ENCODE data around the gene HMG20B.

The HMG20B gene

GRCh38 chr19:3537438-3538240 is 35.1 kb upstream of the HMG20B start:
- no peak for FAIRE-seq

GRCh38 chr19:3538258-3538929 is 34.4 kb upstream of the HMG20B start:
- FAIRE-seq, result no peak

DNA sequence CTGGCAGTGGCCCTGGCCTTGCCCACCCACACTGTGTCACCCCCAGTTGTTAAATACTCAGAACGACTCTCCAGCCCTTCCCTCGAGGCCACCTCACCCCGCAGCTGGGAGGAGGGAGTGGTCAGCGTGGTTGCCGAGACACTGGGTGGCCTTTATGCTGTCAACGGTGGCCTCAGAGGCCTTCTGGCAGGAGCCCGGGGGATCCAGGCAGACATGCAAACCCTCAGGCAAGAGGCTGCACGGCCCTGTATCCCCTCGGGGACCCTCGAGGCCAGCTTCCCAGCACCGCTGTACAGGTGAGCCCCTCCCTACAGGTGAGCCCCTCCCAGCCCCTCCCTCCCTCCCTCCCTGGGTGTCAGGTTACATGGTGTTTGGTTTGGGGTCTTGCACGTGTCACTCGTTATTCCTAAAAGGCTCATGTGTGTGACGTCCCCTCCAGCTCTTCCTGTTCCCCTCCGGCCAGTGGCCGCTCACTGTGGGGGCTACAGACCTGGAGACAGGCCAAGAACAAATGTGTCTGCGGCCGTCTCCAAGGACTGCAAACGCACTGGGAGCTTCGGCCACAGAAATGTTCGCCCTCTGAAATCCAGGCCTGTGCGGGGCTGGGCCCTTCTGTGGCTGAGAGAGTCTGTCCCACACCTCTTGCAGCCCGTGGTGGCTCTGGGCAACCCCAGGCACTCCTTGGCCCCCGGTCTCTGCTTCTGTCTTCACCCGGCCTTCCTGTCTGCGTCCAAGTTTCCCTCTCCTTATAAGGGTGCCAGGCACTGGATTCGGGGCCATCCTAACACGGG is 33.6 kb upstream of the HMG20B start, which contains the start of gene TEKTIP1:
Gene TEKTIP1 (plus strand): TSS at position 210 of the 791 bp plus-strand sequence. CDS start 4 bp downstream, at position 214.
- no peak for FAIRE-seq

DNA sequence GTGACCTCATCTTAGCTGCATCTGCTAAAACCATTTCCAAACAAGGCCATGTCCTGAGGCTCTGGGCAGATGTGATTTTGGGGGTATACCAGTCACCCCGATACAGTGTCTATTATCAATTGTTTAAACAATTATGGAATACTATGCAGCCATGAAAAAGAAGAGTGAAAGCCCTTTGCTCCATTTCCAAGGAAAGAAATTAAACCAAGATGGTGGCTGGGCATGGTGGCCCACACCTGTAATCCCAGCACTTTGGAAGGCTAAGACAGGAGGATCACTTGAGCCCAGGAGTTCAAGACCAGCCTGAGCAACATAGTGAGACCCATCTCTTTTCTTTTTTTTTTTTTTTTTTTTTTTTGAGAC is 33.0 kb upstream of the HMG20B start:
- FAIRE-seq, result no peak

DNA sequence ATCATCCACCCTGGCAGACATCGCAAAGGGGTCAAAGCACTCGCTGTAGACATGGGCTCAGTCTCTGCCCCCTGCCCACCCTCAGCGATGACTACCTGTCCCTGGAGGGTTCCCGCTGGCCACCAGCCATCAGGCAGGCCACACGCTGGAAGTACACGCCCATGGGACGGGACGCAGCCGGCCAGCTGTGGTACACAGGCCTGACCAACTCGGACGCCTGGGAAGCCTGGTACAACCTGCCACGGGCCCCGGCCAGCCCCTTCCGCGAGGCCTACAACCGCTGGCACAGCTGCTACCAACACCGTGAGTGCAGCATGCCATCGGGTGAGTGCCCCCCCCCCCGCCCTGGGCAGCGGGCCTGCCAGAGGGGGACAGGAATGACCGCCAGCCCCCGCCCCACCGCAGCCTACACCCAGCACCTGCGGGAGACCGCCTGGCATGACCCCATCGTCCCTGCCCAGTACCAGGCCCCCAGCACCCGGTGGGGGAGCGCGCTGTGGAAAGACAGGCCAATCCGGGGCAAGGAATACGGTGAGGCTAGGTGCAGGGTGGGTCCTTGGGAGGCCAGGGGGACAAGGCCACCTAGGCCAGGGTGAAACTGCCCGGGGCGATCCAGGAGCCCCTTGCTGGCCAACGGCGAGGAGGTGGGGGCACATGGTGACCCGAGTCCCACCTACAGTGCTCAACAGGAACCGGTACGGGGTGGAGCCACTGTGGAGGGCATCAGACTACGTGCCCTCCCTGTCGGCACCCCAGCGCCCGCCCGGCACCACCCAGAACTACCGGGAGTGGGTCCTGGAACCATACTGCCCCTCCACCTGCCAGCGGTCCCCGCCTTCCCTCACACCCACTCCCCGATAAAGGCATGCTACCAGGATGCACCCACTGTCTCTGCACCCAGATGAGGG is 29.3 kb upstream of the HMG20B start:
- no peak for FAIRE-seq

GRCh38 chr19:3544058-3544376 is 28.7 kb upstream of the HMG20B start:
- no peak for FAIRE-seq

DNA sequence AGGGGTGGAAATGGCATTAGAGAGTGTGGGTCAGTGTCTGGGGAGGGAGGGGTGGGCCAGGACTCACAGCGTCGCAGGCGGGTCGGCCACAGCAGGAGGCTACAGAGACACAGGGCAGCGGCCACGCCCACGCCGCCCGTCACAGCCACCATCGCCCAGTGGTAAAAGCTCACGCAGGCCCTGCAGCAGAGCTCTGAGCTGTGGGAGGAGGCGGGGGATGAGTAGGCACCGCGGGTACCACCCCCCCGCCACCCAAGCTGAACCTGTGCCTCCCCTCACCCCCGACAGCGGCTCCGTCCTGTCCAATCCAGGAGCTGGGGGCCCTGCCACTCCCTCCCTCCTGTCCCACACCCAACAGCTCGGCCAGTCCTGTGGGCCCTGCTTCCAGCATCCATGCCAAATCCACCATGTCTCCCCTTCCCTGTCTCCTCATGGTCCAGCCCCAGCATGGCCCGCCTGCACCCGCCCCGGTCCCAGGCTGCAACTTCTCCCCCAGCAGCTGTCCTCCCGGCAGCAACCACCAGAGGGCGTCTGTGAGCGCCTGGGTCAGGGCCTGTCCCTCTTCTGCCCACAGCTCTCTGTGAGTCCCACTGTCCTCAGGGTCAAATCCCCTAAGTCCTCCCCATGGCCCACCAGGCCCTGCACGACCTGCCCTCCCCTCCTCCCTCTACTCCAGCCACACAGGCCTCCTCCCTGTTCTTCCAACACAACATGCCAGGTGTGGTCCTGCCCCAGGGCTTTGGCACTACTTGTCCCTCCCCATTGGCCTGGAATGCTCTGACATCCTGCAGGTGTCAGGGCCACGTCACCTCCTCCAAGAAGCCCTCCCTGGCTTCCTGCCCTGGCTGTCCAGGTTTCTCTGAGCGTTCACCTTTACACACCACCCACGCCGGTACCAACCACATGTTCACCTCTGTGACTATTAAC is 27.7 kb upstream of the HMG20B start:
- FAIRE-seq, result no peak

DNA sequence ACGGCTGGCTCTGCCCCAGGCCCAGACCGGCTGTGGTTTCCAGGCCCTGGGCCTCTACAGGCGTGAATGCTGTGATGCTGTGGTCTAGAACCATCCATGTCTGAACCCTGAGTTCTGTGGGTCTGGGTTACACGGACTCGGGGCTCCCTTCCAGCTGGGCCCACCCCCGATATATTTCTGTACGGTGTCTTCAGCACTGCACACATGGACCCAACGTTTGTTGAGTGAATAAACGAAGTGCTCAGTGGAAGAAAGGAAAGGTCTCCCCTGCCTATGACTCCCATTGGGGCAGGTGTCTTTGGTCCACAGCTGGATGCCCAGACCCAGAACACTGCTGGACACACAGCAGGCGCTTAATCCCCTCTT is 27.1 kb upstream of the HMG20B start:
- no peak for FAIRE-seq

GRCh38 chr19:3546119-3546518 is 26.6 kb upstream of the HMG20B start:
- no peak for FAIRE-seq

GRCh38 chr19:3547301-3547731 is 25.4 kb upstream of the HMG20B start:
- FAIRE-seq, result no peak

DNA sequence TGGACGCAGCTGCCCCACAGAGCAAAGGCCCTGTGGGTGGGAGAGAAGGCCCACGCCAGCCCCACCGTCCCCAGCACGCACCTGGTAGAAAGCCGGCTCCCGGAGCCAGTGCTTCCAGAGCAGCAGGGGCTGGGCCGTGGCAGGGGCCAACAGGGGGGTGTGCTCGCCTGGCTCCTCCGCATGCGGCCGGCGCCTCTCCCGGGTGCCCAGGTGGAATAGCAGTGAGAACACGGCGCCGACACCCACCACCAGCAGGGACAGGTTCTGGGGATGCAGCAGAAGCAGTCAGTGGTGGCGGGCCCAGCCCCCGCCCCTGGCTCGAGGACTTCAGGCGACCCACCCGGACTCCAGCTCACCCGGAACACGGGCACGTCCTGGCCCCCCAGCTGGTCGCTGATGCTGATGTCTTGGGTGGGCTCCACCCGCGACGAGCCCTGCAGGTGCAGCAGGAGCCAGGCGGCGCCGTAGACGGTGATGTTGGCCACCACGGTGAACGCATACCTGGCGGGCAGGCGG is 24.9 kb upstream of the HMG20B start:
- FAIRE-seq, result no peak

- FAIRE-seq, result no peak
Measured at GRCh38 chr19:3548606-3549005, 24.1 kb upstream of the HMG20B start.

- no peak for FAIRE-seq
Measured at GRCh38 chr19:3549816-3550215, 22.9 kb upstream of the HMG20B start.

- FAIRE-seq, result no peak
Measured at GRCh38 chr19:3550947-3551791, 21.6 kb upstream of the HMG20B start.

DNA sequence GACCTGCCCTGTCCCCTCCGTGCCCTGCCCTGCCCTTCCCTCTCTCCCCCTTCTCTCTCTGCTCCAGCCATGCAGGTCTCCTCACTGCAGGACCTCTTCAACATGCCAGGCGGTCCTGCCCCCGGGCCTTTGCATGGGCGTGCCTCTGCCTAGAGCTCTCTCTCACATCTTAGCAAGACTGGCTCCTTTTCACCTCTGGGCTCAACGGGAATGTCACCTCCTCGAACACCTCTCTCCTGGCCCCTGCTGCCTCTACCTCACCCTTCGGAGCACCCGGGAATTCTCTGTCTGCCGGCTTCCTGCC is 21.0 kb upstream of the HMG20B start:
- FAIRE-seq, result no peak

DNA sequence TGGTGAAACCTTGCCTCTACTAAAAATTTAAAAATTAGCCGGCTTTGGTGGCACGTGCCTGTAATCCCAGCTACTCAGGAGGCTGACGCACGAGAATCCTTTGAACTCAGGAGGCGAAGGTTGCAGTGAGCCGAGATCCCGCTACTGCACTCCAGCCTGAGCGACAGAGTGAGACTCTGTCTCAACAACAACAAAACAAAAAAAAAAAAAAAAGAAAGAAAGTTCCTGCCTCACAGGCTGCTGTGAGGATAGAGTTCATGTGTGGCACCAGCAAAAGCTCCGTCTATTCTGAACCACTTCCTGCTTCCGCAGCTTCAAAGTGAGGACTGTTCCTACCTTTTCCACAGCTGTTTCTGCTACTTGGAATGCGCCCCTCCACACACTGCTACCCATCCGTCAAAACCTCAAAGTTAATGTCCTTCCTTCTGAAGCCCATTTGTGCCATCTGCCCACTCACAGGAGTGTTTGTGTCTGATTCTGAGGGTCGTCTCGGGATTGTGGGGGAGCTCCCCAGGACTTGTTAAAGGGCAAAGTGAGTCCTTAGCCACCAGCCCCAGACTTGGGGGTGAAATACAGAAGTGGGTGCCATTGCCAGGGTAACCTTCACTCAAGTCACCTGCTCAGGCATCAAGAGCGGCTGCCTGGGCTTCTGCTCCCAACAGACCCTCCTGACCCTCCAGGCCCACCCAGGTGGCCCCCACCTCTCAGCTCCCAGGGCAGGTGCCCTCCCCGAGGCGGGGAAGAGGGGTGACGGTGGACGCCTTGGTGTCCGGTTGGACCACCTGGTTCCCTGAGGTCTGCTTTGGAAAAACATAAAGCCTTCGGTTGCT is 18.3 kb upstream of the HMG20B start:
- FAIRE-seq, result no peak

GRCh38 chr19:3555653-3556422 is 16.9 kb upstream of the HMG20B start:
- FAIRE-seq, result no peak

DNA sequence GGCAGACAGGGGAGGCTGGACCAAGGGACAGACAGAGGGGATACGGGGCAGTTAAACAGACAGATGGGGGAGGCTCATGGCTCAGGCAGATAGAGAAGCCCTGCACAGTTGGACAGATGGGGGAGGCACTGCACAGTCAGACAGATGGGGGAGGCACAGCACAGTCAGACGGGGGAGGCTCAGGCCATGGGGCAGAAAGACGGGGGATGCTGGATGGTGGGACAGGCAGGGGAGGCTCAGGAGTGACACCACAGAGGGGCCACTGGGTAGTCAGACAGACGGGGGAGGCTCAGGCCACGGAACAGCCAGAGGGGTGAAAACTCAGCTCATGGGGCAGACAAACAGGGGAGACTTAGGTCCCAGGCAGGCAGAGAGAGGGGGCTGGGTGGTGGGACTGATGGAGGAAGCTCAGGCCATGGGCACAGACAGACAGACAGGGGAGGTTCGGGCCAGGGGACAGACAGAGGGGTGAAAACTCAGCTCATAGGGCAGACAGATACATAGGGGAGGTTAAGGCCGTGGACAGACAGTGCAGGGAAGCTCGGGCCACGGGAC is 16.2 kb upstream of the HMG20B start:
- no peak for FAIRE-seq
